Measurements from ENCODE around the gene VBP1.
"Not testable (repeated sequence)": the region's sequence is repeated elsewhere in the genome, so short reads cannot be mapped to it uniquely, and the experiment has no call there.

The VBP1 gene

GRCh38 chrX:155266439-155266838, 50.2 kb downstream of the VBP1 start:
- DNase-seq: no peak

GRCh38 chrX:155267995-155268394, 51.7 kb downstream of the VBP1 start:
- not testable (repeated sequence) for DNase-seq

GRCh38 chrX:155270969-155271368, 54.7 kb downstream of the VBP1 start:
- no peak for DNase-seq

- no peak for DNase-seq
These were observed 63.6 kb downstream of the VBP1 start for GRCh38 chrX:155279873-155280272.
